HG02759 (cell line): Measurements from ENCODE around the gene ARMH4.

ENCODE experiments used
- ATAC-seq: cut with Tn5 transposase; IDR thresholded peaks from one replicate; pipeline ENCODE4 v1.9.1; 2021; ENCODE audit warnings: mild to moderate bottlenecking, moderate library complexity; ENCODE audit not compliant: unreplicated experiment

Gene ARMH4, protein sequence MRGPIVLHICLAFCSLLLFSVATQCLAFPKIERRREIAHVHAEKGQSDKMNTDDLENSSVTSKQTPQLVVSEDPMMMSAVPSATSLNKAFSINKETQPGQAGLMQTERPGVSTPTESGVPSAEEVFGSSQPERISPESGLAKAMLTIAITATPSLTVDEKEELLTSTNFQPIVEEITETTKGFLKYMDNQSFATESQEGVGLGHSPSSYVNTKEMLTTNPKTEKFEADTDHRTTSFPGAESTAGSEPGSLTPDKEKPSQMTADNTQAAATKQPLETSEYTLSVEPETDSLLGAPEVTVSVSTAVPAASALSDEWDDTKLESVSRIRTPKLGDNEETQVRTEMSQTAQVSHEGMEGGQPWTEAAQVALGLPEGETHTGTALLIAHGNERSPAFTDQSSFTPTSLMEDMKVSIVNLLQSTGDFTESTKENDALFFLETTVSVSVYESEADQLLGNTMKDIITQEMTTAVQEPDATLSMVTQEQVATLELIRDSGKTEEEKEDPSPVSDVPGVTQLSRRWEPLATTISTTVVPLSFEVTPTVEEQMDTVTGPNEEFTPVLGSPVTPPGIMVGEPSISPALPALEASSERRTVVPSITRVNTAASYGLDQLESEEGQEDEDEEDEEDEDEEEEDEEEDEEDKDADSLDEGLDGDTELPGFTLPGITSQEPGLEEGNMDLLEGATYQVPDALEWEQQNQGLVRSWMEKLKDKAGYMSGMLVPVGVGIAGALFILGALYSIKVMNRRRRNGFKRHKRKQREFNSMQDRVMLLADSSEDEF

DNA sequence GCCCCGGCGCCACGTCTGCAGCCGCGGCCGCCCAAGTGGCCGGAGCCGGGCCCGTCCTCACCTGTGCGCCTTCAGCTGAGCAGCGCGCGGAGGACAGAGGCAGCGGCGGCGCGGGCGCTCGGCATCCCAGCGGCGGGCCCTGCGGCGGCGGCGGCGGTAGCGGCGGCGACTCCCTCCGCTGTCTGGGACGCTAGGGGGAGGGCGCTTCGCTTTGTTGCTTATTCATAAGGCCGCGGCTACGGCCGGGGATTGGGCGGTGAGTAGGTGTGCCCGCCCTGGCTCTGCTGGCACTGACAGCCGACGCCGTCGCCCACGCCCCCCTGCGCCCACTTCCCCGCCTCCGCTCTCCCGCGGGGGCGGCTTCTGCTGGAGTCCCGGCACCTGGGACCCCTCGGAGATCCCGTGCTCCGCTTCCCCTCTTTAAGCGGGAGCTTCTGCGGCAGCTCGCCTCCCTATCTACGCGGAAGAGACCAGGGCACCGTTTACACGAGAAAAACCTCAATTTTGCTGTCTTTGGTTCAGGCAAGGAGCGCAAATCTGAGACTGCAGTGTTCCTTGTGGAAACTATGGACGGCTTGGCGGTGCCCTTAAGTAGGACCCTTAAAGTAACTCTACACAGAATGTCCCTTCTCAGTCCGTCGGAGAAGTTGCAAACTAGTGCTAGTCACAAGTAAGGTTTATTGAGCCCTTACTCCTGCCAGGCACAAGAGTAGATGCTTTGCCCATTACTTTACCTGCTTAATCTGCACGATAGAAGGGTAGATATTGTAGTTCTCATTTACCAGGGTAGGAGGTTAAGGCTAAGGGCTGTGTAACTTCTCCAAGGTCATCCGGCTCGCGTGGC is at the start of gene ARMH4:
TSS of gene ARMH4 (minus strand) at position 200 of the 844 bp plus-strand sequence. CDS start 12,855 bp downstream, outside the sequence.
- peak; percentile 97 for ATAC-seq

DNA sequence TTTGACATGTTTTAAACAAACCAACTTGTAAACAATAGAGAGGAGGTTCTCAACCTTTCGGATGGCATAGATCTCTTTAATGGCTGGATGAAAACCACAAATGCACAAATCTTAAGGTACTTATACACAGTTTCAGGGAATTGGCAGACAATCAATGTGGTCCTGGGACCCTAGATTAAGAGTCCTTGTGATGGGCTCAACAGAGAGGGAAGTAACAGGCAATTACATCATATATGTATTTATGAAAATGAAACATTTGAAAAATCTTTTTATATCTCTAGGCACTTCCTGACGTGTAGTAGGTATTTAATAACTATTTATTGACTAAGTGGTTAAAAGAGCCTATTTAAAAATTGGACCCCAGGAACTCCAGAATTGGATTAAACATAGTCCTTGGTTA is 48.8 kb upstream of the ARMH4 start:
- ATAC-seq: no peak

DNA sequence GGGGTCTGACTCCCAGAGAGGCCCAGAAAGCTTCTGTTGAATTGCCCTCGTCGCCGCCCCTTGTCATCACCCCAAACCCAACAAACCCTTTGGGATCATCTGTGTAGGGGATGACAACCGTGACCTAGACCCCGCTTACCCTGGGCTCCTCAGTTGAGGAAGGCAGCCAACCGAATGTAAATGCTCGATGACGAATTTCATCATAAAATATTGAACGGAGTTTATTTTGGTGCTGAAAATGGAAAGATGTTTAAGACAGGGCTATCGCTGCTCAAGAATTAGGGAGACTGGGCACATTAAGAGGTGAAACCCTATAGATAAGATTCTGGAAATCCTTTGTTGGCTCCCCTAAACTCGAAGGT is 48.4 kb upstream of the ARMH4 start:
- ATAC-seq: peak; percentile 7

DNA sequence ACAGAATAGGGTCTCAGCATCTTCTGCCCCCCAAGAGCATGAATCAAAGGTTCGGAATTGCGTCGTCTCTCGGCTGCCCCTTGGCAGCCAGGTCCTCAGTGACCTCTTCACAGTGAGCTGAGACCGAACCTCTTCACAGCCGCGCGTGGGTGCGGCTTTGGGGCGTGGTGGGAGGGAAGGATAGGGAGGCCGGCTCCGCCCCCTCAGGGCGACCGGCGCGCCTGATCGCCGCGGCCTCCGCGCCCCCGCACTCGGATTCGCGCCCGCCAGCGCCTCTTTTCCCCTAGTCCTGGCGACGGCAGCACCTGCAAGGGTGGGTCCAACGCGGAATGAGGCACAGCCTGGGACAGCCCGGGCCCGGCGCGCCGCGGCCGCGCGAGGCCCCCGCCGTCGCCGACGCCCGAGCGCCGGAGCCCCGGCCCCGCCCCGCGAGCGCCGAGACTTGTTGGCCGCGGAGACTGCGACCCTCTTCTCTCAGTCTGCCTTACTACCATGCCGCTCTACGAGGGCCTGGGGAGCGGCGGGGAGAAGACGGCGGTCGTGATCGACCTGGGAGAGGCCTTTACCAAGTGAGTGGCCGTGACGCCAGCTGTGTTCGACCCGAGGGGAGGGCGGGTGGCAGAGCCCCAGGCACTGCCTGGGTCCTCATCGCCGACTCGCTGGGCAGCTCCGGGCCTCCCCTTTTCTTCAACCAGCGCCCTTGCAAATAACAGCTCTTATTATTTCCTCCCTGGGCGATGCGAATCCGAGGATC is 47.9 kb upstream of the ARMH4 start, which contains the start of gene ACTR10:
TSS of gene ACTR10 (plus strand) at position 424 of the 754 bp plus-strand sequence. CDS start at position 493, 69 bp downstream.
- ATAC-seq: peak; percentile 93

DNA sequence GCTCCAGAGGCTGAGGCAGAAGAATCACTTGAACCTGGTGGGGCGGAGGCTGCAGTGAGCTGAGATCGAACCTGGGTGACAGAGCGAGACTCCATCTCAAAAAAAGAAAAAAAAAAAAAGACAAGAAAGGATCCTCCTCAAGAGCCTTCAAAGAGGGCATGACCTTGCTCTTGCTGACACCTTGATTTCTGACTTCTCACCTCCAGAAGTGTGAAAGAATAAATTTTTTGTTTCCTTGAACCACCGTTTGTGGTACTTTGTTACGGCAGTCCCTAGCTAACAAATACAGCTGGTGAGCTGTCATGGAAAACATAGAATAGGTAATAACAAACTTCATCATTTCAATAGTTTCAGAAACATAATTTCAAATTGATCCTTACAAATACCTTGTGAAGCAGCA is 46.1 kb upstream of the ARMH4 start:
- ATAC-seq: no peak

DNA sequence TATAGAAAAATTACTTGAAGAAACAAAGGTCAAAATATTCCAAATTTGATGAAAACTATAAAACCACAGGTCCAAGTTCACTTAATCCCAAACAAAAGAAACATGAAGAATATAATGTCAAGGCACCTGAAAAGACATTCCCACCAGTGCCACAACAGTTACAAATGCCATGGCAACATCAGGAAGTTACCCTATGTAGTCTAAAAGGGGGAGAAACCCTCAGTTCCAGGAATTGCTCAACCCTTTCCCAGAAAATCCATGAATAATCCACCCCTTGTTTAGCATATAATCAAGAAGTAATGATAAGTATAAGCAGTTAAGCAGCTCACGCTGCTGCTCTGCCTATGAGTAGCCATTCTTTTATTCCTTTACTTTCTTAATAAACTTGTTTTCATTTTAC is 44.2 kb upstream of the ARMH4 start:
- no peak for ATAC-seq

DNA sequence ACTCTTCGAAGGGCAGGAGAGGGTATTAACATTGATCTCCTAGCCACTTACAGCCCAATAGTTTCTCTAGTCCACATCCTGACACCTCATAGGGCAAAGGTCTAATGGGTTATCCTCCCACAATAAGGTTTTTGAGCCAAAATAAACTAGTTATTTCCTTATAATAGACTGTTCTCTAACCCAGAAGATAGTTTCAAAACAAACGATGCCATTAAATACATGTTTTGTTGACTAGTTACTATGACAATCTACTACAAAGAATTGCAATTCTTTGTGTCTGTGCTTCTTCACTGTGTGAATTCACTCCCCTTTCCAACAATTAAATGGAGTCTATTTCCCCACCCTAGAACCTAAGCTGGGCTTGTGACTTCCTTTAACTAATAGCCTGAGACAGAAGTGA is 41.5 kb upstream of the ARMH4 start:
- ATAC-seq: no peak

DNA sequence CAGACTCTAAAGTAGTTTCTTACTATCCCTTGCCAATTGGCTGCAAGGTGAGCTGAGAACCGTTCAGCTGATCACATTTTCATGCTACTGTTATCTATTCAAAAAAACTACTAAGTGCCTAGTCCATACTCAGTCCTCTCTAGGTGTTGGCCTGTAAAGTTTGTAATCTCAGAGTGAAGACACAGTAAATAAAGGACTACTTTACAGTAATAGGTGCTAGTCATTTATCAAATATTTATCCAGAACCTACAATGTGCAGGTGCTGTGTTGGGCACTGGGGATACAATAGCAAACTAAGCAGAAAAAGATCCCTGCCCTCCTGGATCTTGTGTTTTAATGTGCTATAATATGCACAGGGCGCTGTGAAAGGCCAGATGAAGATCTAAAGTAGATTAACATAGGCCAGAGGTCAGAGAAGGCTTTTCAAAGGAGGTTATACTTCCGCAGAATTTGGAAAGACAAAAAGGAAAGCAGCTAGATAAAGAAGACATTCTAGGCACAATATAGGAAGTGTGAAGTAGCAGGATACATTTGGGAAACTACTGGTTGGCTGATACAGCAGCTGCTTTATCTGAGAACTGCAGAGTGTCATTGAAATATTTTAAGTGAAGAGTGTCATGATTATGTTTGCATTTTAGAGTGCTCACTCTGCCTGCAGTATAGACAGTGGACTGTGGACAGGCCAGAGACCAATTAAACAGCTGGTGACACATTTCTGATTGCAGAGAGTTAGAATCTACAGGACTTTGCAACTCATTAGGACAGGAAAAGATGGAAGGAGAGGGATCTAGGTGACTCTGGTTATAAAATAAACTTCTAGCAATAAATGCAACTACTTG is 40.0 kb upstream of the ARMH4 start:
- no peak for ATAC-seq

DNA sequence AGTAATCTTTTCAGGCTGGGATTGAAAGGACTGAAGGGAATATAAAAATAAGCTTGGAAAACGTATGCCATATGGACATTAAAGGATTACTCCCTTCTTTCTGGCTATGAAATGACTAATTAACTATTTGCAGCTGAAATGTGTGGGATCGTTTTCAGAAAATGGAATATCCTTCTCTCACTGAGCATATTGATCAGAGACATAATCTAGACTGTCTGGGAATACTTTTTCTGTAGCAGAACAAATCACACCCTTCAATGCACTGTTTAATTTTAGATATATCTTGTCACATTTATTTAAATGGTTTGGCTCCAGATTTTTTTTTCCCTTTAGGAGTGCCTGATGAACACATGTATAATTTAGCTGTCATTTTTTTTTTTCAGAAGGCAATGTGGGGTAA is 37.2 kb upstream of the ARMH4 start:
- ATAC-seq: no peak

DNA sequence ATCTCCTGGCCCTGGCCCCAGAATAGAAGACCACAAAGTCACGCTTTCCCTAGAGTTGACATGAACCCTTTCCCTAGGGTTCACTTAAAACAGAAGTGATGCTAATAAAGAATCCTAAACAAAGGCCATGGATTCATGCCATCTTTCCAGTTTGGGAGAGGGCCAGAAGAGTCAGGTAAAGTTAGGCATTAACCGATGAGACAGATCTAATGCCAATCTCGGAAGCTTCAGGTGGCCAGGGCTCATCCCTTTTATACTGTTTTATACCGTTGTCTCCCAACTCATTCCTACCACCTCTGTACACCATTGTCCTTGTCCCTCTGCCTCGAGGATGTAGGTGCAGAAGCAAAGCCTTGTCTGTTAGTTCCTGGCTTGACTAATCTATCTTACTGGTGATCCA is 25.1 kb upstream of the ARMH4 start:
- no peak for ATAC-seq

DNA sequence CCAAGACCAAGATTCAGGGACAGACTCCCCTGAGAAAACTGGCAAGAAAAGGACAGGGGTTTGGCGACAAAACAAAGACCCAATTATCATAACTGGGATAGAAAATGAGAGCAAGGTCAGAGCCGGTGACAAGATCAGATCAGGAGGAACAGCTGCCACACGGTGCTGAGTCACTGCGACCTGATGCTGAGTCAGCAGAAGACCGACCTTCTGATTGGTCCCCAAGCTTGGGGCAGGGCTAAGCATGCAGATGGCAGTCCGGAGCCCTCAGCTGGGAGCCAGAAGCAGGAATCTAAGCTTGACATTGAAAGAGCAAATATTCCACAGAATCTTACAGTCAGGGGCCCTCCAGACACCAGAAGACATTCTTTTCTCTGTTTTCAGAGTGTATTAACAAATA is 19.1 kb upstream of the ARMH4 start:
- peak; percentile 97 for ATAC-seq

DNA sequence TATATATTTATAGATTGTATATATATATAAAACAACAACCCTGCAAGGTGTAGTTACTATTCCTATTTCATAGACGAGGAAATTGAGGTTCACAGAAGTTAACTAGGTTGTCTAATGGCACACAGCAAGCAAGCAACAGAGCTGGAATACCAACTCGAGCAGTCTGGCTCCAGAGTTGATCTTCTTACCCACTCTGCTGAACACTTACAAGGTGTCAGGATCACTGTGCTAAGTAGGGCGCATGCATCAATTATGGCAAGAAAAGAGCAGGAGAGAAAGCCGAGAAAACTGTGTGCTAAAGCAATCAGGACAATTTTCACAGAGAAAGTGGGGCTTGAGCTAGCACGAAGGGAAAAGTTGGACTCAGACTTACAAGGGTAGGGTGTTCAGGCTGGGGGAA is 15.9 kb upstream of the ARMH4 start:
- ATAC-seq: no peak

DNA sequence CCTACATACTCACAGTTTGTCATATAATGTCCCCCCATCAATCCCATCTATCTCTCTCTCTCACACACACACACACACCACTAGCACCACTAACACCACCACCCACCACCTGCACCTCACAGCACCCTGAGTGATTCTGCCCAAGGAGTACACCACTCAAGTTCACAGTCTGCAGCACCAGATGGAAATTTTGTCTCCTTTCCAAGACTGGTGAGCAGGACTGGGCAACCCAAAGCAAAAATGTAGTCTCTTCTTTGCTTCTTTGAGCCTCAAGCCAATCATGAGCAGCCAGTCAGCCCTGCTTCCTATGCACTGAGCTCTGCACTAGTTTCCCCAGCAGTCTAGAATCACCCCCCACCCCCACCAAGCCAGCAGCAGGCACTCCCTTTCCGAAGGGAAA is 15.0 kb upstream of the ARMH4 start:
- ATAC-seq: no peak

DNA sequence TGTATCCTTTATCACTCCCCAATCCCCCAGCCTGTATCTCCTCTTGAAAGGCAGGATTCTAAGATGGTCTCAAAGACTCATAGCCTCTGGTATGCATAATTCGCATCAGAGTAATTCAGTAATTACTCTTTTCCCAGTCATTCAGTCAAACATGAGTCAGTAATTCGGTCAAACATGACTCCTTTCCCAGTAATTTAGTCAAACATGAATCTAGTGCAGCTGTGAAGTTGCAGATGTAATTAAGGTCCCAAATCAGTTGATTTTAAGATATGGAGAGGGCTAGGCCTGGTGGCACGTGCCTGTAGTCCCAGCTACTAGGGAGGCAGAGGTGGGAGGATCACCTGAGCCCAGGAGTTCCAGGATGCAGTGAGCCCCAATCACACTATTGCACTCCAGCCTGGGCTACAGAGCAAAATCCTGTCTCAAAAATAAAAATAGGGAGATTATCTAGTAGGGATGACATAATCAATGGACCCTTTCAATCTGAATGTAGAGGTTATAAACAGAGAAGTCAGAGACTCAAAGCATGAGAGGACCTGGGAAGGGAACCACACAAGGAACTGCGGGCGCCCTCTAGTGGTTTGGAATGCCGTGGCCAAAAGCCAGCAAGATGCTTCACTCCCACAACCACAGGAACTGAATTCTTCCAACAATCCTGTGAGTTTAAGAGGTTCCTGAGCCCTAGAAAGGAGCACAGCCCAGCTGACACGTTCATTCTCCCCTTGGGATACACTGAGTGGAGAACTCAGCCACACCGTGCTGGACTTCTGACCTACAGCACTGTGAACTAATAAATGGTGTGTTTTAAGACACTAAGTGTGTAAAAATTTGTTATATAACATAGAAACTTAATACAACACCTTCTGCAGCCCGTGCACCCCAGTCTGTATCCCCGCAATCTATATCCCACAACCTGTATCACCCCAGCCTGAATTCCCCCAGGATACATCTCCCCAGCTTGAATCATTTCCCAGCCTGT is 14.3 kb upstream of the ARMH4 start:
- no peak for ATAC-seq

DNA sequence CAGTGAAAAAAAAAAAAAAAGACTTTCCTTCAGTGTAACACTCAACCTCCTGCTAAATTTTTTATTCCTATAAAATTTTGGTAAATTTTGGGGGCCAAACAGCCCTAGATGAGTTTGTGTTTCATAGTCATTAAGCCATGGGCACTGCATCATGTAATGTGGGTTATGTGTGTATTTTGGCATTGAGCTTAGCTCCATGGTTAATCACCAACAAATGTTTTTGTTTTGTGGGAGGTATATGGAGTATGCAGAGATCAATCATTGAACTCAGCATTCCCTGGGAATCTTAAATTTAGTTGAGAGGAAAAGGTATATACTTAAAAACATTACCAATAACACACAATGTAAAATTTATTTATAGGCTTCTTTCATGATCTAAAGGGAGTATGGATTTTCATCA is 8.5 kb upstream of the ARMH4 start:
- no peak for ATAC-seq

DNA sequence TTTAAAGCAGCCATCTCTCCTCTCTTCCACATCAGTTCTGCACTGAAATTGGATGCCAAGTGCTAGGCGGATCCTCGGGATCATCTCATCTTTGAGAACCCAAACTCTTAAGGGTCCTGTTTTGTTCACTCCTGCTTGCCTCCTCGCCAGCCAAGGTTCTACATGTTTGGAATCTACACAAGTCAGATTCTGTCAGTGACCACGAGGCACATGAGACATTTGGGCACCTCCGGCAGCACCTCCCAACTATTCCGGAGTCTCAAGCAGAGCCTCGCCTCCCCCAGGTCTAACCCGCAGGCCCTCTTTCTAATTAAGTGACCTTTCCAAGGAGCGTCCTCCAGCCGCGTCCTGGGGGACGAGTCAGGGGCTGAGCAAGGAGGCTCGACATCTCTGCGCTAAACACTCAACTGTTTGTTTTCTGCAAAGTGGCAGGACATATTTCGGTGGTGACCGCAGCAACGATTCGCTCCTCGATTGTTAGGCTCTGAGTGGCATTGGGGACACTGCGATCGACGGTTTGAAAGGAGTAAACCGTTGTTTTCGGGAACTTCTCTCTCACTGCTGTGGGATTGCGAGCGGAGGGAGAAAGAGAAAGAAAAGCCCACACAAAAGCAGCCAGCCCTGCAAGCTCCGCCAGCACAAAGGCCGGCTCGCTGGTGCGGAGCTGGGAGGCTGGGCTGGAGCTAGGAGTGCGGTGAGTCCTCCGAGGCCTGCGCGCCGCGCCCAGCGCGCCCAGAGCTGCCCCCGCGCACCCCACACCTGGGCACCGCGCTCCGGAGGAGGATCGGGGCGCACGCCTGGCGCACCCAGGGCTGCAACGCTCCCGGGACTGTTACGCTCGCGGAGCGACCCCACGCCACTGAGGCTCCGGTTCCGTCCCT is 640 bp downstream of the ARMH4 start:
- peak; percentile 55 for ATAC-seq

DNA sequence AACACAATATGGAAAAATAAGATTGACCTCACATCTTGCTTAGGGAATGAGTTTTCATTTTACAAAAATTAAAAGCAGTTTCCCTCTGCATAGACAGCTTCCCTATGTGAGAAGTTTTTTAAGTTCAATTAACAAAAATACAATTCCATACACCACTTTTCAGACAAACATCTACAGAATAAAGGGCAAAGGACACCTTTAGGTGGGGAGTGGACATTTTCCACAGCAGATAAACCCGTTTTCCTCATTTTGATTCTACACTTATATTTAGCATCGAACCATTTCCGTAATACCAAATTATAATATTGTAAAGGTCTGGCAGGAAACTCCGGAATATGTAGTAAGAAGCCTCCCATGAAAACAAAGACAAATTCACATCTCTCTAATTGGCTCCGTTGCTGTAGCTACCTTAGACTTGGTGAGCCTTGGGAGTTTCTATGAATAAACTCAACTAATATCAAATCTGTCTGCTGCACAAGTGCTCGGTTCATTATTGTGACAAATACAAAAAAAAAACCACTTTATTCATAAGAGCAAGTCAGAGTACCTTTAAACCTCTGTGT is 1.7 kb downstream of the ARMH4 start:
- ATAC-seq: no peak
